HepG2 (cell line): Measurements from ENCODE around the gene ANO1. TPM values are rescaled to one million over a fixed set of nuclear protein-coding genes. Genes with fewer than 3 reads are reported as not detected.

Source experiments
- ARNT ChIP-seq: fragments of 450-650 bp; IDR thresholded peaks from 2 replicates; pipeline ENCODE4 v1.6.1; 2017
- ARNTL ChIP-seq: sonication (generic); formaldehyde crosslinking; IDR thresholded peaks from 2 replicates; pipeline ENCODE4 v1.4.0; 2020; ENCODE audit warnings: mild to moderate bottlenecking, missing genetic modification reagents
- ASH2L ChIP-seq: fragments of 300-600, 200-600 bp; sonication (generic); IDR thresholded peaks from 2 replicates; pipeline ENCODE4 v1.7.0; 2017; ENCODE audit warnings: low read depth, mild to moderate bottlenecking, moderate library complexity, mixed read lengths, low read length; ENCODE audit not compliant: insufficient read length
- BRCA1 ChIP-seq: sonication (generic); formaldehyde crosslinking; IDR thresholded peaks from 2 replicates; pipeline ENCODE4 v1.4.0; 2020; ENCODE audit warnings: missing genetic modification reagents
- FOSL2 ChIP-seq: sonication (generic); formaldehyde crosslinking; IDR thresholded peaks from 2 replicates; pipeline ENCODE4 v1.4.0; 2020; ENCODE audit warnings: missing genetic modification reagents
- GTF3A ChIP-seq: sonication (generic); formaldehyde crosslinking; conservative IDR thresholded peaks from 2 replicates; pipeline ENCODE4 v1.4.0; 2020; ENCODE audit warnings: mild to moderate bottlenecking, missing genetic modification reagents
- HNRNPLL ChIP-seq: fragments of 200-400 bp; formaldehyde crosslinking; IDR thresholded peaks from 2 replicates; pipeline ENCODE4 v1.6.1; 2017; ENCODE audit warnings: mild to moderate bottlenecking, low read depth, low read length; ENCODE audit not compliant: poor library complexity, severe bottlenecking
- HOXD1 ChIP-seq: sonication (generic); formaldehyde crosslinking; IDR thresholded peaks from 2 replicates; pipeline ENCODE4 v1.5.0; 2020; ENCODE audit warnings: missing genetic modification reagents
- IKZF1 ChIP-seq: fragments of 450-650 bp; IDR thresholded peaks from 2 replicates; pipeline ENCODE4 v1.7.1; 2016
- MTF2 ChIP-seq: sonication (generic); formaldehyde crosslinking; IDR thresholded peaks from 2 replicates; pipeline ENCODE4 v1.5.0; 2020; ENCODE audit warnings: missing genetic modification reagents, borderline replicate concordance
- MXI1 ChIP-seq: IDR thresholded peaks from 3 replicates; pipeline ENCODE4 v1.6.1; 2012; ENCODE audit warnings: low read depth, low read length, inconsistent platforms, borderline replicate concordance
- NFKB2 ChIP-seq: sonication (generic); formaldehyde crosslinking; IDR thresholded peaks from 2 replicates; pipeline ENCODE4 v1.4.0; 2020; ENCODE audit warnings: missing genetic modification reagents, borderline replicate concordance
- NKX3-1 ChIP-seq: sonication (generic); formaldehyde crosslinking; IDR thresholded peaks from 2 replicates; pipeline ENCODE4 v1.5.0; 2020; ENCODE audit warnings: missing genetic modification reagents
- SIN3A ChIP-seq: IDR thresholded peaks from 2 replicates; pipeline ENCODE4 v1.6.1; 2011; ENCODE audit warnings: low read depth, mild to moderate bottlenecking, control low read depth, low read length, borderline replicate concordance
- SIX4 ChIP-seq: sonication (generic); formaldehyde crosslinking; IDR thresholded peaks from 2 replicates; pipeline ENCODE4 v1.4.0; 2020; ENCODE audit warnings: missing genetic modification reagents
- SKI ChIP-seq: fragments of 450-650 bp; IDR thresholded peaks from one replicate; pipeline ENCODE4 v1.6.1; 2018; ENCODE audit warnings: mild to moderate bottlenecking; ENCODE audit not compliant: partially characterized antibody
- SP140L ChIP-seq: sonication (generic); formaldehyde crosslinking; IDR thresholded peaks from 2 replicates; pipeline ENCODE4 v1.4.0; 2020; ENCODE audit warnings: missing genetic modification reagents, borderline replicate concordance
- SSRP1 ChIP-seq: IDR thresholded peaks from 2 replicates; pipeline ENCODE4 v1.6.1; 2016; ENCODE audit warnings: control low read depth
- YEATS2 ChIP-seq: sonication (generic); formaldehyde crosslinking; IDR thresholded peaks from 2 replicates; pipeline ENCODE4 v1.4.0; 2020; ENCODE audit warnings: missing genetic modification reagents, borderline replicate concordance
- ZKSCAN1 ChIP-seq: fragments of 150-350 bp; IDR thresholded peaks from 2 replicates; pipeline ENCODE4 v1.6.1; 2014; ENCODE audit warnings: low read length
- ZMYM2 ChIP-seq: sonication (generic); formaldehyde crosslinking; IDR thresholded peaks from 2 replicates; pipeline ENCODE4 v1.8.0; 2022; ENCODE audit warnings: mild to moderate bottlenecking, missing genetic modification reagents
- ZNF501 ChIP-seq: sonication (generic); formaldehyde crosslinking; IDR thresholded peaks from 2 replicates; pipeline ENCODE4 v1.5.1; 2020; ENCODE audit warnings: mild to moderate bottlenecking, moderate library complexity, missing genetic modification reagents
- ZNF546 ChIP-seq: sonication (generic); formaldehyde crosslinking; conservative IDR thresholded peaks from 2 replicates; pipeline ENCODE4 v1.8.1; 2023; ENCODE audit warnings: mild to moderate bottlenecking, missing genetic modification reagents
- ZNF605 ChIP-seq: sonication (generic); formaldehyde crosslinking; IDR thresholded peaks from 2 replicates; pipeline ENCODE4 v1.8.0; 2022; ENCODE audit warnings: mild to moderate bottlenecking, missing genetic modification reagents
- ZNF878 ChIP-seq: sonication (generic); formaldehyde crosslinking; IDR thresholded peaks from 2 replicates; pipeline ENCODE4 v1.8.1; 2023; ENCODE audit warnings: mild to moderate bottlenecking, missing genetic modification reagents, moderate library complexity
- polyA plus RNA-seq, 8 experiments: library from polyadenylated mRNA; depleted of rRNA in 3 of 8; stranded (reverse) in 7 of 8; unstranded in 1 of 8; fragments of >200 nt; fragmentation: Illumina TruSeq in 4 of 8; extraction: Trizol in 4 of 8; gene quantifications; 2 replicates each; pipeline versions ENCODE4 v1.2.1 to v1.2.3, GENCODE V29; 2011 to 2016; ENCODE audit warnings: low read depth in 4 of 8, missing spikeins in 1 of 8, mixed read lengths in 1 of 8; ENCODE audit not compliant: insufficient read depth in 1 of 8
- total RNA-seq, 5 experiments: library from RNA; depleted of rRNA; stranded (reverse); fragments of >200 nt; fragmentation: Illumina TruSeq; extraction: Trizol; gene quantifications; 2 replicates each; pipeline ENCODE4 v1.2.3, GENCODE V29; 2016; ENCODE audit warnings: low read depth in 1 of 5
- TF ChIP-seq, protein P1 (sequence below): sonication (generic); formaldehyde crosslinking; IDR thresholded peaks from 2 replicates; pipeline ENCODE4 v1.5.0; 2020; ENCODE audit warnings: missing genetic modification reagents
- TF ChIP-seq, protein P2 (sequence below): IDR thresholded peaks from 2 replicates; pipeline ENCODE4 v1.6.1; 2012; ENCODE audit warnings: low read depth, low read length, improper control_type of control experiment
- TF ChIP-seq, protein P3 (sequence below): sonication (generic); formaldehyde crosslinking; IDR thresholded peaks from 2 replicates; pipeline ENCODE4 v1.5.0; 2020; ENCODE audit warnings: missing genetic modification reagents

Gene ANO1
- total and polyA plus RNA-seq, 2 of the 13 experiments (the other 11 are each of a cell fraction or from before 2014, with no cell fraction given), result not detected

DNA sequence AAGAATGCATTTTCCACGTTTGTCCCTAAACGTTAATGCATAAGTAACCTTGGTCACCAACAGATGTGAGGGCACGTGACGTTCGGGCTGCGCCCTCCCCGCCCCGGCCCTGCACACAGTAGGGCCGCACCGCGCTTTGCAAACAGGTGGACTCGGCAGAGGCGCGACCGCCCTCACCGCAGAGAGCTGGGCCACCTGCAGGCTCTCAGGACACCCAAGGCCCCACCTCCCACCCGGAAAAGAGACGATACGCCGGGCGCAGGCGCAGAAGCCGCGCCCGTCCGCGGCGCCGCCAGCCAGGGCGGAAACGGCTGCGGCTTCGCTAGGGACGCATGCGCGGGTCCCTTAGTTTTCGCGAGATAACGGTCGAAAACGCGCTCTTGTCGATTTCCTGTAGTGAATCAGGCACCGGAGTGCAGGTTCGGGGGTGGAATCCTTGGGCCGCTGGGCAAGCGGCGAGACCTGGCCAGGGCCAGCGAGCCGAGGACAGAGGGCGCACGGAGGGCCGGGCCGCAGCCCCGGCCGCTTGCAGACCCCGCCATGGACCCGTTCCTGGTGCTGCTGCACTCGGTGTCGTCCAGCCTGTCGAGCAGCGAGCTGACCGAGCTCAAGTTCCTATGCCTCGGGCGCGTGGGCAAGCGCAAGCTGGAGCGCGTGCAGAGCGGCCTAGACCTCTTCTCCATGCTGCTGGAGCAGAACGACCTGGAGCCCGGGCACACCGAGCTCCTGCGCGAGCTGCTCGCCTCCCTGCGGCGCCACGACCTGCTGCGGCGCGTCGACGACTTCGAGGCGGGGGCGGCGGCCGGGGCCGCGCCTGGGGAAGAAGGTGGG is 125.0 kb downstream of the ANO1 start, which contains the start of gene FADD (continued):
- TF ChIP-seq HOXD1 (CRISPR knock-in tag), result no peak; the same call in 1 of the 2 replicates
- peak; percentile 54; the same call in 1 of the 3 replicates for TF ChIP-seq MXI1
- TF ChIP-seq GTF3A (CRISPR knock-in tag), result no peak
- no peak for TF ChIP-seq SKI
- TF ChIP-seq FOSL2 (CRISPR knock-in tag), result peak; percentile 72
- no peak for TF ChIP-seq BRCA1
- no peak; the same call in 1 of the 2 replicates for TF ChIP-seq ZNF878 (CRISPR knock-in tag)
- TF ChIP-seq ASH2L, result peak; percentile 81
- no peak for TF ChIP-seq IKZF1
- TF ChIP-seq HNRNPLL, result peak; percentile 64
- peak; percentile 50; the same call in 1 of the 2 replicates for TF ChIP-seq ZNF605 (CRISPR knock-in tag)
- no peak; the same call in 1 of the 2 replicates for TF ChIP-seq ZNF546 (CRISPR knock-in tag)
- peak; percentile 26; the same call in 1 of the 2 replicates for TF ChIP-seq ARNTL (CRISPR knock-in tag)
- TF ChIP-seq ARNT, result no peak
- TF ChIP-seq, protein P1, sequence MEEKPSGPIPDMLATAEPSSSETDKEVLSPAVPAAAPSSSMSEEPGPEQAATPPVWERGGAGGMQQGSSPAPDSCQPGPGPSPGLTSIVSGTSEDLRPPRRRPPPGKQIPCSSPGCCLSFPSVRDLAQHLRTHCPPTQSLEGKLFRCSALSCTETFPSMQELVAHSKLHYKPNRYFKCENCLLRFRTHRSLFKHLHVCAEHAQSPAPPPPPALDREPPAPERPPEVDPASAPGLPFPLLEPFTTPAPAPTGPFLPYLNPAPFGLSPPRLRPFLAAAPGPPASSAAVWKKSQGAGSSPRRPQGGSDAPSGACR (CRISPR knock-in tag), result 0 out of 2 replicates have a peak, but pooled peaks have one; percentile 3
- no peak for TF ChIP-seq SSRP1
- 0 out of 2 replicates have a peak, but pooled peaks have one; percentile 18 for TF ChIP-seq NFKB2 (CRISPR knock-in tag)
- TF ChIP-seq SIN3A, result peak; percentile 73; the same call in 1 of the 2 replicates
- TF ChIP-seq, protein P2, sequence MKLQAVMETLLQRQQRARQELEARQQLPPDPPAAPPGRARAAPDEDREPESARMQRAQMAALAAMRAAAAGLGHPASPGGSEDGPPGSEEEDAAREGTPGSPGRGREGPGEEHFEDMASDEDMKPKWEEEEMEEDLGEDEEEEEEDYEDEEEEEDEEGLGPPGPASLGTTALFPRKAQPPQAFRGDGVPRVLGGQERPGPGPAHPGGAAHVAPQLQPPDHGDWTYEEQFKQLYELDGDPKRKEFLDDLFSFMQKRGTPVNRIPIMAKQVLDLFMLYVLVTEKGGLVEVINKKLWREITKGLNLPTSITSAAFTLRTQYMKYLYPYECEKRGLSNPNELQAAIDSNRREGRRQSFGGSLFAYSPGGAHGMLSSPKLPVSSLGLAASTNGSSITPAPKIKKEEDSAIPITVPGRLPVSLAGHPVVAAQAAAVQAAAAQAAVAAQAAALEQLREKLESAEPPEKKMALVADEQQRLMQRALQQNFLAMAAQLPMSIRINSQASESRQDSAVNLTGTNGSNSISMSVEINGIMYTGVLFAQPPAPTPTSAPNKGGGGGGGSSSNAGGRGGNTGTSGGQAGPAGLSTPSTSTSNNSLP, result no peak
- 0 out of 2 replicates have a peak, but pooled peaks have one; percentile 55 for TF ChIP-seq SP140L (CRISPR knock-in tag)
- TF ChIP-seq, protein P3, sequence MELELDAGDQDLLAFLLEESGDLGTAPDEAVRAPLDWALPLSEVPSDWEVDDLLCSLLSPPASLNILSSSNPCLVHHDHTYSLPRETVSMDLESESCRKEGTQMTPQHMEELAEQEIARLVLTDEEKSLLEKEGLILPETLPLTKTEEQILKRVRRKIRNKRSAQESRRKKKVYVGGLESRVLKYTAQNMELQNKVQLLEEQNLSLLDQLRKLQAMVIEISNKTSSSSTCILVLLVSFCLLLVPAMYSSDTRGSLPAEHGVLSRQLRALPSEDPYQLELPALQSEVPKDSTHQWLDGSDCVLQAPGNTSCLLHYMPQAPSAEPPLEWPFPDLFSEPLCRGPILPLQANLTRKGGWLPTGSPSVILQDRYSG (CRISPR knock-in tag), result 0 out of 2 replicates have a peak, but pooled peaks have one; percentile 62
- no peak for TF ChIP-seq MTF2 (CRISPR knock-in tag)
- peak; percentile 80 for TF ChIP-seq NKX3-1 (CRISPR knock-in tag)
- TF ChIP-seq YEATS2 (CRISPR knock-in tag), result peak; percentile 86; the same call in 1 of the 2 replicates
- peak; percentile 99 for TF ChIP-seq ZKSCAN1
- TF ChIP-seq ZMYM2 (CRISPR knock-in tag), result peak; percentile 85
- peak; percentile 91 for TF ChIP-seq ZNF501 (CRISPR knock-in tag)
- no peak; the same call in 1 of the 2 replicates for TF ChIP-seq SIX4 (CRISPR knock-in tag)
